ENCODE results near the gene SFI1.

- TF ChIP-seq CTCF (tag by site-specific recombination; IDR thresholded peaks at IDR 0.05) (no peak), PATZ1 (tag by site-specific recombination; IDR thresholded peaks at IDR 0.05) (no peak), ZNF24 (tag by site-specific recombination; IDR thresholded peaks at IDR 0.05) (no peak), MZF1 (tag by site-specific recombination; IDR thresholded peaks at IDR 0.05; ENCODE audit: borderline replicate concordance) (no peak), ZNF580 (tag by site-specific recombination; IDR thresholded peaks at IDR 0.05) (no peak), FEZF1 (tag by site-specific recombination; IDR thresholded peaks at IDR 0.05) (no peak), ZNF146 (tag by site-specific recombination; IDR thresholded peaks at IDR 0.05) (no peak), ZNF121 (tag by site-specific recombination; IDR thresholded peaks at IDR 0.05) (no peak)
These were observed 31.0 kb upstream of the SFI1 start for GRCh38 chr22:31465307-31465706.
